ENCODE data around the gene GIGYF1. TPM values are rescaled to one million over a fixed set of nuclear protein-coding genes. Genes with fewer than 3 reads are reported as not detected.
A peak's percentile ranks its signal among the peaks of the same experiment; 100 is the strongest.

GIGYF1 gene
- total RNA-seq, 1 donor: 29.3 TPM

GRCh38 chr7:100641860-100642533 is 52.1 kb downstream of the GIGYF1 start:
- Histone ChIP-seq H3K79me2 (ENCODE audit: insufficient read depth, low read length) (no peaks in the 10 kb centered on the region), H4K20me1 (ENCODE audit: insufficient read depth, low read length) (no peaks in the 10 kb centered on the region), H3K27ac (ENCODE audit: low read depth, low read length) (no peak overlapping the region), H3K36me3 (ENCODE audit: insufficient read depth, low read length) (no peaks in the 10 kb centered on the region), H3K4me3 (ENCODE audit: insufficient read depth, low read length) (no peak overlapping the region), H3K27me3 (ENCODE audit: insufficient read depth, low read length) (peaks cover 4% of the 10 kb centered on the region), H3K4me2 (ENCODE audit: insufficient read depth, low read length) (no peak overlapping the region), H3K4me1 (ENCODE audit: insufficient read depth, low read length) (no peaks in the 10 kb centered on the region), H3K9me3 (ENCODE audit: low read depth, low read length) (no peaks in the 10 kb centered on the region), H2AFZ (ENCODE audit: low read length) (no peak overlapping the region)
- no peak for TF ChIP-seq CTCF (IDR thresholded peaks at IDR 0.05; ENCODE audit: extremely low read depth, low read depth, low read length)
- peak; percentile 63 for DNase-seq (ENCODE audit: insufficient read length, low spot score, missing footprints)

GRCh38 chr7:100641463-100641859 is 52.6 kb downstream of the GIGYF1 start, which contains the start of gene TFR2:
Gene TFR2, minus strand, starts transcription at chr7:100641552. Its CDS starts 43 bp downstream, at chr7:100641509.
- peaks cover 4% of the 10 kb centered on the region for H3K27me3 ChIP-seq (ENCODE audit: insufficient read depth, low read length)
- no peaks in the 10 kb centered on the region for H3K79me2 ChIP-seq (ENCODE audit: insufficient read depth, low read length)
- H3K9me3 ChIP-seq (ENCODE audit: low read depth, low read length): no peaks in the 10 kb centered on the region
- no peak within 1 kb of the TSS for H3K4me3 ChIP-seq (ENCODE audit: insufficient read depth, low read length)
- H4K20me1 ChIP-seq (ENCODE audit: insufficient read depth, low read length): no peaks in the 10 kb centered on the region
- H2AFZ ChIP-seq (ENCODE audit: low read length): no peak within 1 kb of the TSS
- no peak for DNase-seq (ENCODE audit: insufficient read length, low spot score, missing footprints)
- H3K36me3 ChIP-seq (ENCODE audit: insufficient read depth, low read length): no peaks in the 10 kb centered on the region
- TF ChIP-seq CTCF (IDR thresholded peaks at IDR 0.05; ENCODE audit: extremely low read depth, low read depth, low read length): no peak
- H3K27ac ChIP-seq (ENCODE audit: low read depth, low read length): no peak within 1 kb of the TSS
- no peaks in the 10 kb centered on the region for H3K4me1 ChIP-seq (ENCODE audit: insufficient read depth, low read length)
- no peak within 1 kb of the TSS for H3K4me2 ChIP-seq (ENCODE audit: insufficient read depth, low read length)

GRCh38 chr7:100640517-100641440 is 53.3 kb downstream of the GIGYF1 start:
- Histone ChIP-seq H3K36me3 (ENCODE audit: insufficient read depth, low read length) (no peaks in the 10 kb centered on the region), H3K9me3 (ENCODE audit: low read depth, low read length) (no peaks in the 10 kb centered on the region)

More at GRCh38 chr7:100640517-100641440, 53.3 kb downstream of the GIGYF1 start:
- no peaks in the 10 kb centered on the region for H4K20me1 ChIP-seq (ENCODE audit: insufficient read depth, low read length)
- no peak overlapping the region for H3K4me3 ChIP-seq (ENCODE audit: insufficient read depth, low read length)
- no peaks in the 10 kb centered on the region for H3K79me2 ChIP-seq (ENCODE audit: insufficient read depth, low read length)
- no peak overlapping the region for H2AFZ ChIP-seq (ENCODE audit: low read length)
- H3K27ac ChIP-seq (ENCODE audit: low read depth, low read length): no peak overlapping the region
- H3K4me1 ChIP-seq (ENCODE audit: insufficient read depth, low read length): no peaks in the 10 kb centered on the region
- no peak overlapping the region for H3K4me2 ChIP-seq (ENCODE audit: insufficient read depth, low read length)
- TF ChIP-seq CTCF (IDR thresholded peaks at IDR 0.05; ENCODE audit: extremely low read depth, low read depth, low read length): no peak
- peak; percentile 70 for DNase-seq (ENCODE audit: insufficient read length, low spot score, missing footprints)
- H3K27me3 ChIP-seq (ENCODE audit: insufficient read depth, low read length): peaks cover 4% of the 10 kb centered on the region
